CD4-positive, CD25-positive, alpha-beta regulatory T cell (primary cell): ENCODE data around the gene ROBO1. TPM values are rescaled to one million over a fixed set of nuclear protein-coding genes. Genes with fewer than 3 reads are reported as not detected.
A peak's percentile ranks its signal among the peaks of the same experiment; 100 is the strongest.

Experiments used
- ATAC-seq, 2 donors: fragments of 150-1000 bp; cut with Tn5 transposase; one replicate each; pipeline ENCODE4 v1.10.0; 2021; ENCODE audit warnings: low read depth in 2 of 2, moderate number of reproducible peaks in 2 of 2, moderate library complexity in 1 of 2
- DNase-seq, 3 donors: peaks; one replicate each; pipeline versions ENCODE4 v3.0.0 to v3.0.0-alpha.2; 2012 to 2022; ENCODE audit warnings: mixed read lengths in 1 of 3
- H3K27ac ChIP-seq: one replicate; pipeline ENCODE4 v1.7.0; 2013; ENCODE audit warnings: mild to moderate bottlenecking, low read length; ENCODE audit not compliant: insufficient read depth, poor library complexity, severe bottlenecking
- H3K27me3 ChIP-seq: one replicate; pipeline ENCODE4 v1.7.0; 2013; ENCODE audit warnings: low read length; ENCODE audit not compliant: control insufficient read depth, insufficient read depth
- H3K36me3 ChIP-seq: one replicate; pipeline ENCODE4 v1.7.0; 2013; ENCODE audit warnings: mild to moderate bottlenecking, low read length, moderate library complexity; ENCODE audit not compliant: control insufficient read depth, insufficient read depth
- H3K4me1 ChIP-seq: 2 replicates; pipeline ENCODE4 v1.7.0; 2013; ENCODE audit warnings: mild to moderate bottlenecking, low read length; ENCODE audit not compliant: insufficient read depth, control insufficient read depth, poor library complexity, severe bottlenecking
- H3K4me3 ChIP-seq: one replicate; pipeline ENCODE4 v1.7.0; 2013; ENCODE audit warnings: low read depth, mild to moderate bottlenecking, low read length, moderate library complexity
- H3K9me3 ChIP-seq, 2 experiments: 1 replicate in 1 of 2; 2 replicates in 1 of 2; pipeline ENCODE4 v1.7.0; 2013; ENCODE audit warnings: low read length in 2 of 2, mild to moderate bottlenecking in 1 of 2, moderate library complexity in 1 of 2; ENCODE audit not compliant: control insufficient read depth in 2 of 2
- H3K27ac Mint-ChIP-seq, 3 donors: one replicate each; pipeline ENCODE4 v1.8.0; 2020 to 2022; ENCODE audit warnings: mild to moderate bottlenecking in 3 of 3, mixed read lengths in 3 of 3, moderate library complexity in 2 of 3
- H3K27me3 Mint-ChIP-seq: one replicate; pipeline ENCODE4 v1.8.0; 2022; ENCODE audit warnings: mild to moderate bottlenecking, mixed read lengths
- H3K36me3 Mint-ChIP-seq: one replicate; pipeline ENCODE4 v1.8.0; 2020; ENCODE audit warnings: mixed read lengths
- H3K4me1 Mint-ChIP-seq, 4 donors: one replicate each; pipeline ENCODE4 v1.8.0; 2020 to 2022; ENCODE audit warnings: mixed read lengths in 4 of 4, mild to moderate bottlenecking in 1 of 4
- H3K4me3 Mint-ChIP-seq, 4 donors: one replicate each; pipeline ENCODE4 v1.8.0; 2020 to 2022; ENCODE audit warnings: mild to moderate bottlenecking in 4 of 4, mixed read lengths in 4 of 4, moderate library complexity in 3 of 4
- H3K9me3 Mint-ChIP-seq, 7 donors: one replicate each; pipeline ENCODE4 v1.8.0; 2020 to 2022; ENCODE audit warnings: mixed read lengths in 7 of 7, mild to moderate bottlenecking in 3 of 7, moderate library complexity in 2 of 7
- polyA plus RNA-seq, 4 donors: library from polyadenylated mRNA; unstranded; fragments of 300-500 nt; fragmentation: Illumina TruSeq; gene quantifications; one replicate each; pipeline ENCODE4 v1.2.3, GENCODE V29; 2021
- total RNA-seq: library from RNA; stranded (reverse); gene quantifications from one replicate; pipeline ENCODE4 v1.2.3, GENCODE V29; 2022

The ROBO1 gene
- total and polyA plus RNA-seq, 5 donors from 2014 or later, result not detected

DNA sequence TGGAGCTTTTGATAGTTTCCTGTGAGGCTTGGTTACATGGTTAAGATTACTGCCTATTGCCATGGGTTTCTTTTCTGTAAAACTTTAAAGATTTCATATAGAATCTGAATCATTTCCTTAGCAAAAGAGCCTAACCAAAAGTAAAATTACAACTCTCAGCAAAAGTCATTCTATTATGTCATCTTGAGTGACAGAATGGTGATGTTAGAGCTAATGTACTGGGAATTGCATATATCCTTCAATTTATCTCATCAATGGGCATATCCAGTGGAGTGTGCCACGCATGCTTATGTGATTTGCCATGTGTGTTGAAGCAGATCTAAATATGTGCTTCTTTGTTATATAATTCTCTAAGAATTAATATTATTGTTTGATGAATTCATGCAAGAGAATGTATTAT lies 212.1 kb downstream of the ROBO1 start:
- H3K27me3 Mint-ChIP-seq, result no peaks in the 10 kb centered on the region
- H3K4me1 ChIP-seq, result no peaks in the 10 kb centered on the region
- H3K27ac Mint-ChIP-seq, result no peak overlapping the region
- no peaks in the 10 kb centered on the region for H3K27me3 ChIP-seq
- no peaks in the 10 kb centered on the region for H3K36me3 Mint-ChIP-seq
- peaks cover 2 to 7% (median 5%) of the 10 kb centered on the region in 7 donors for H3K9me3 Mint-ChIP-seq
- no peaks in the 10 kb centered on the region for H3K36me3 ChIP-seq
- no peak for DNase-seq
- H3K4me1 Mint-ChIP-seq, result no peaks in the 10 kb centered on the region
- H3K4me3 ChIP-seq, result no peak overlapping the region
- peaks cover 0 to under 1% of the 10 kb centered on the region in 2 experiments for H3K9me3 ChIP-seq
- H3K4me3 Mint-ChIP-seq, result no peak overlapping the region
- H3K27ac ChIP-seq, result no peak overlapping the region
- no peak for ATAC-seq

- Mint-ChIP-seq H3K9me3 (peaks cover 0 to 7% (median 4%) of the 10 kb centered on the region in 7 donors), H3K4me1 (no peaks in the 10 kb centered on the region), H3K36me3 (no peaks in the 10 kb centered on the region), H3K27me3 (no peaks in the 10 kb centered on the region), H3K27ac (no peak overlapping the region), H3K4me3 (no peak overlapping the region)
- no peak overlapping the region for H3K27ac ChIP-seq
- H3K36me3 ChIP-seq, result no peaks in the 10 kb centered on the region
- H3K4me1 ChIP-seq, result no peaks in the 10 kb centered on the region
- H3K9me3 ChIP-seq, result peaks cover 0 to 3% of the 10 kb centered on the region in 2 experiments
- no peaks in the 10 kb centered on the region for H3K27me3 ChIP-seq
- DNase-seq (no peak), ATAC-seq (no peak)
- no peak overlapping the region for H3K4me3 ChIP-seq
Measured at GRCh38 chr3:79551997-79552396, 215.8 kb downstream of the ROBO1 start.

DNA sequence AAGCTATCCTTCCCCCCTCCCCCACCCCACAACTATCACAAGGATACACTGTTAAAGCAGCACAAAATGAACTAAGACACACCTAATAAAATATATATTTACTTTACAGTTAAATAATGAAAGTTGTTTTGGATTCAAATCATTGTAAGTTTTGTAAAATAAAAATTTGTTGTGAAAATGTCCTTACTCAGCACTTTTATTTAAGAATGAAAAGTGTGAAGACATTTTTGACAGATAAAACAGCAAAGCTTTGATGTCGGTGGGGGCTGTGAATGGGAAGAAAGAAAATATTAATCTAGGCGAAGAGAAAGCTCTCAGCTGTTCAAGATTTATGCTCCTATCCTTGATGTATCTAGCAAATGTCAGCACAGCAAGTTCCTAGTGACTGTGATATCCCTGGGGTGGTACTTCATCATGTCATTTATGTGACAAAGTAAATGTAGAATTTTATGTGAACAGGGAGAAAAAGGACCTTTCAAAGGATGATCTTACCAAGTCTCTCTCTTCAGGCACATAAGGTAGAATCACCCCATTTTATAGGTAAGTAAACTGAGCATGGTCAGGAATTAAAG lies 216.4 kb downstream of the ROBO1 start:
- H3K4me1 ChIP-seq, result no peaks in the 10 kb centered on the region
- DNase-seq (no peak), ATAC-seq (no peak)
- no peak overlapping the region for H3K27ac ChIP-seq
- H3K27me3 ChIP-seq, result no peaks in the 10 kb centered on the region
- Mint-ChIP-seq H3K27ac (no peak overlapping the region), H3K4me3 (no peak overlapping the region), H3K27me3 (no peaks in the 10 kb centered on the region), H3K36me3 (no peaks in the 10 kb centered on the region), H3K9me3 (peaks cover 0 to 7% (median 3%) of the 10 kb centered on the region in 7 donors), H3K4me1 (no peaks in the 10 kb centered on the region)
- H3K4me3 ChIP-seq, result no peak overlapping the region
- no peaks in the 10 kb centered on the region for H3K36me3 ChIP-seq
- peaks cover 0 to 3% of the 10 kb centered on the region in 2 experiments for H3K9me3 ChIP-seq

- no peak overlapping the region for H3K4me3 ChIP-seq
- no peaks in the 10 kb centered on the region for H3K9me3 ChIP-seq
- no peaks in the 10 kb centered on the region for H3K36me3 ChIP-seq
- ATAC-seq (no peak), DNase-seq (no peak)
- no peak overlapping the region for H3K27ac Mint-ChIP-seq
- H3K36me3 Mint-ChIP-seq, result no peaks in the 10 kb centered on the region
- no peaks in the 10 kb centered on the region for H3K4me1 Mint-ChIP-seq
- H3K4me3 Mint-ChIP-seq, result no peak overlapping the region
- no peaks in the 10 kb centered on the region for H3K27me3 Mint-ChIP-seq
- no peak overlapping the region for H3K27ac ChIP-seq
- peaks cover 0 to 10% (median 2%) of the 10 kb centered on the region in 7 donors for H3K9me3 Mint-ChIP-seq
- H3K27me3 ChIP-seq, result no peaks in the 10 kb centered on the region
- H3K4me1 ChIP-seq, result no peaks in the 10 kb centered on the region
Measured at GRCh38 chr3:79543218-79543982, 224.4 kb downstream of the ROBO1 start.

- no peak for ATAC-seq
- no peak overlapping the region for H3K27ac ChIP-seq
- peaks cover 4 to 28% (median 10%) of the 10 kb centered on the region in 7 donors for H3K9me3 Mint-ChIP-seq
- H3K9me3 ChIP-seq, result peaks cover 0 to 4% of the 10 kb centered on the region in 2 experiments
- no peaks in the 10 kb centered on the region for H3K4me1 Mint-ChIP-seq
- no peak for DNase-seq
- no peak overlapping the region for H3K4me3 ChIP-seq
- H3K4me3 Mint-ChIP-seq, result no peak overlapping the region
- no peaks in the 10 kb centered on the region for H3K4me1 ChIP-seq
- H3K36me3 ChIP-seq, result no peaks in the 10 kb centered on the region
- H3K36me3 Mint-ChIP-seq, result no peaks in the 10 kb centered on the region
- H3K27me3 ChIP-seq, result no peaks in the 10 kb centered on the region
- no peak overlapping the region for H3K27ac Mint-ChIP-seq
- no peaks in the 10 kb centered on the region for H3K27me3 Mint-ChIP-seq
Measured at GRCh38 chr3:79534727-79535126, 233.1 kb downstream of the ROBO1 start.

DNA sequence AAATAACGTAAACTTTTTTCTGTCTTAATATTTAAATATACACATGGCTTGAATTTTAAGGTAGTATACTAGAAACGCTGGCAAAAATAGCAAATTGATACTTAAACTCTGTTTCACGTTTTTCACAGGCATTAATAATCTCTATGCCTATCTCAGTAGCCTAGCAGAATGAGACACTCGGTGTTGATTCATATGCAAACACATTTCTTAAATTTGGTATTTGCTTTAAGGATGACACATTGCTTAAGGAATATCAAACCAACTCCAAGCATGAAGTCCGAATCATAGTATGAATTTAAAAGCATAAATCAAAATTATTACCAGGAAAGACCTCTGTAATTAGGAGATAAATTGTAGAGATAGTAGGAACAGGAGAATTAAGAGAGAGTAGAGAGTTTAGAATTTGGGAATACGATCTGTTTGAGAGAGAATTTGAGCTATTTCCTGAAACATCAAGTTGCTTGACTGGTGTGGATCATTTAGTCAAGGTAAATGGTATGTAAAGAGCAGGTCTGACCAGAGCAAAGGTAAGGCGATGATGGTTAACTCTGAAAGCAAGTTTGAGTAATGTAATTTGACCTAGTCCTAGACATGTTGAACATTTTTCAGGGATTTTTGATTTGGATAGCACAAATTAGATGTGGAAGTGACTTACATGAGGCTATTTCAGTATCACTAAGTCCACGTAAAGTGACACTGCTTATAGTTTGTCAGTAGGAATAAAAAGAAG lies 236.1 kb downstream of the ROBO1 start:
- Histone ChIP-seq H3K36me3 (no peaks in the 10 kb centered on the region), H3K27me3 (no peaks in the 10 kb centered on the region), H3K4me1 (no peaks in the 10 kb centered on the region), H3K9me3 (peaks cover 0 to 4% of the 10 kb centered on the region in 2 experiments), H3K27ac (no peak overlapping the region), H3K4me3 (no peak overlapping the region)
- DNase-seq, result no peak
- H3K4me1 Mint-ChIP-seq, result no peaks in the 10 kb centered on the region
- H3K27ac Mint-ChIP-seq, result no peak overlapping the region
- no peak for ATAC-seq
- H3K9me3 Mint-ChIP-seq, result peaks cover 6 to 24% (median 10%) of the 10 kb centered on the region in 7 donors
- H3K4me3 Mint-ChIP-seq, result no peak overlapping the region
- no peaks in the 10 kb centered on the region for H3K36me3 Mint-ChIP-seq
- no peaks in the 10 kb centered on the region for H3K27me3 Mint-ChIP-seq

- Mint-ChIP-seq H3K36me3 (no peaks in the 10 kb centered on the region), H3K9me3 (peaks cover 0 to 5% (median 3%) of the 10 kb centered on the region in 7 donors), H3K4me3 (no peak overlapping the region), H3K27me3 (no peaks in the 10 kb centered on the region), H3K27ac (no peak overlapping the region), H3K4me1 (no peaks in the 10 kb centered on the region)
- DNase-seq, result peak in 1 of 3 donors; percentile 11
- Histone ChIP-seq H3K9me3 (peaks cover 0 to 1% of the 10 kb centered on the region in 2 experiments), H3K4me1 (no peaks in the 10 kb centered on the region), H3K27me3 (no peaks in the 10 kb centered on the region), H3K4me3 (no peak overlapping the region), H3K27ac (no peak overlapping the region), H3K36me3 (no peaks in the 10 kb centered on the region)
- no peak for ATAC-seq
Measured at GRCh38 chr3:79521221-79521848, 246.5 kb downstream of the ROBO1 start.
